CD4-positive, alpha-beta memory T cell (primary cell): Measurements from ENCODE around the gene SLC44A5. TPM values are rescaled to one million over a fixed set of nuclear protein-coding genes. Genes with fewer than 3 reads are reported as not detected.
"Not testable (repeated sequence)": the region's sequence is repeated elsewhere in the genome, so short reads cannot be mapped to it uniquely, and the experiment has no call there.

Experiments
- CTCF ChIA-PET: fragments of 350-600 bp; sonication (Branson Sonifier 250); formaldehyde crosslinking; loops from one replicate; lab custom pipeline; 2021; ENCODE audit warnings: inconsistent platforms; ENCODE audit not compliant: partially characterized antibody; lab: Charles Lee
- POLR2A ChIA-PET: fragments of 350-600 bp; sonication (Branson Sonifier 250); formaldehyde crosslinking; loops from one replicate; lab custom pipeline; 2021; ENCODE audit not compliant: partially characterized antibody; lab: Charles Lee
- DNase-seq, 5 donors: peaks; one replicate each; pipeline versions ENCODE4 v3.0.0 to v3.0.0-alpha.2; 2020 to 2022; ENCODE audit warnings: mixed read lengths in 1 of 5
- H3K27ac ChIP-seq: one replicate; pipeline ENCODE4 v1.7.0; 2013; ENCODE audit warnings: low read depth, low read length
- H3K27me3 ChIP-seq: 2 replicates; pipeline ENCODE4 v1.7.0; 2013; ENCODE audit warnings: mild to moderate bottlenecking, low read length, moderate library complexity; ENCODE audit not compliant: insufficient read depth
- H3K36me3 ChIP-seq: 2 replicates; pipeline ENCODE4 v1.7.0; 2013; ENCODE audit warnings: mild to moderate bottlenecking, low read length, moderate library complexity; ENCODE audit not compliant: insufficient read depth
- H3K4me1 ChIP-seq: 2 replicates; pipeline ENCODE4 v1.7.0; 2013; ENCODE audit warnings: mild to moderate bottlenecking, low read length, moderate library complexity; ENCODE audit not compliant: insufficient read depth
- H3K4me3 ChIP-seq, 2 donors: one replicate each; pipeline ENCODE4 v1.7.0; 2013; ENCODE audit warnings: low read length in 2 of 2, mild to moderate bottlenecking in 1 of 2
- H3K9me3 ChIP-seq, 2 donors: one replicate each; pipeline ENCODE4 v1.7.0; 2013; ENCODE audit warnings: low read length in 2 of 2, control low read depth in 1 of 2; ENCODE audit not compliant: control insufficient read depth in 1 of 2
- H3K27ac Mint-ChIP-seq, 7 donors: one replicate each; pipeline ENCODE4 v1.8.0; 2020 to 2021; ENCODE audit warnings: mixed read lengths in 7 of 7, mild to moderate bottlenecking in 6 of 7, inconsistent platforms in 3 of 7, moderate library complexity in 3 of 7
- H3K27me3 Mint-ChIP-seq, 2 donors: one replicate each; pipeline ENCODE4 v1.8.0; 2020 to 2021; ENCODE audit warnings: mixed read lengths in 2 of 2
- H3K36me3 Mint-ChIP-seq, 2 donors: one replicate each; pipeline ENCODE4 v1.8.0; 2020 to 2021; ENCODE audit warnings: mixed read lengths in 2 of 2, inconsistent platforms in 1 of 2, mild to moderate bottlenecking in 1 of 2
- H3K4me1 Mint-ChIP-seq, 4 donors: one replicate each; pipeline ENCODE4 v1.8.0; 2020 to 2021; ENCODE audit warnings: mixed read lengths in 4 of 4, mild to moderate bottlenecking in 1 of 4
- H3K4me3 Mint-ChIP-seq, 8 donors: one replicate each; pipeline ENCODE4 v1.8.0; 2020 to 2021; ENCODE audit warnings: mixed read lengths in 8 of 8, mild to moderate bottlenecking in 7 of 8, moderate library complexity in 6 of 8, inconsistent platforms in 3 of 8
- H3K9me3 Mint-ChIP-seq, 8 donors: one replicate each; pipeline ENCODE4 v1.8.0; 2020 to 2021; ENCODE audit warnings: mixed read lengths in 8 of 8, mild to moderate bottlenecking in 5 of 8, inconsistent platforms in 3 of 8, moderate library complexity in 1 of 8
- intact Hi-C: fragments of 100-400 bp; cut with micrococcal nuclease; formaldehyde crosslinking; loops from one replicate; pipeline ENCODE4 v1.15.1; 2023
- polyA plus RNA-seq, 2 donors: library from polyadenylated mRNA; unstranded; fragments of 300-500 nt; fragmentation: Illumina TruSeq; gene quantifications; one replicate each; pipeline ENCODE4 v1.2.3, GENCODE V29; 2021
- total RNA-seq, 2 experiments: library from RNA; stranded (reverse); gene quantifications; one replicate each; pipeline ENCODE4 v1.2.3, GENCODE V29; 2021

SLC44A5 gene
- total and polyA plus RNA-seq, 4 experiments from 2014 or later = 1.0 to 3.3 (median 3.0) TPM; not detected in 1

GRCh38 chr1:75482951-75483350 is 128.0 kb downstream of the SLC44A5 start:
- H3K36me3 Mint-ChIP-seq = no peaks in the 10 kb centered on the region
- ChIA-PET CTCF (no interaction called here), POLR2A (no interaction called here)
- no peaks in the 10 kb centered on the region for H3K27me3 ChIP-seq
- H3K27ac ChIP-seq = no peak overlapping the region
- H3K4me1 ChIP-seq = no peaks in the 10 kb centered on the region
- no peak for DNase-seq
- no peak overlapping the region for H3K4me3 ChIP-seq
- intact Hi-C loops = no loop called here
- H3K4me1 Mint-ChIP-seq = no peaks in the 10 kb centered on the region
- no peak overlapping the region for H3K4me3 Mint-ChIP-seq
- no peaks in the 10 kb centered on the region for H3K36me3 ChIP-seq
- H3K27me3 Mint-ChIP-seq = no peaks in the 10 kb centered on the region
- peaks cover 0 to 20% (median 2%) of the 10 kb centered on the region in 8 donors for H3K9me3 Mint-ChIP-seq
- no peak overlapping the region for H3K27ac Mint-ChIP-seq
- H3K9me3 ChIP-seq = no peaks in the 10 kb centered on the region

- intact Hi-C loops, H3K27ac ChIP-seq, H3K36me3 Mint-ChIP-seq, H3K27me3 ChIP-seq, DNase-seq, H3K9me3 Mint-ChIP-seq, H3K4me1 ChIP-seq, H3K4me3 ChIP-seq, H3K36me3 ChIP-seq, H3K4me3 Mint-ChIP-seq, POLR2A ChIA-PET, H3K4me1 Mint-ChIP-seq, H3K27me3 Mint-ChIP-seq, H3K9me3 ChIP-seq, H3K27ac Mint-ChIP-seq, CTCF ChIA-PET: not testable (repeated sequence)
These were observed 134.4 kb downstream of the SLC44A5 start for GRCh38 chr1:75476486-75476885.

GRCh38 chr1:75475696-75476095 is 135.2 kb downstream of the SLC44A5 start:
- no peaks in the 10 kb centered on the region for H3K4me1 ChIP-seq
- POLR2A ChIA-PET = no interaction called here
- no peaks in the 10 kb centered on the region for H3K27me3 ChIP-seq
- no peak overlapping the region for H3K27ac ChIP-seq
- no peak overlapping the region for H3K4me3 ChIP-seq
- Mint-ChIP-seq H3K36me3 (no peaks in the 10 kb centered on the region), H3K9me3 (peaks cover 0 to 5% (median 1%) of the 10 kb centered on the region in 8 donors), H3K4me3 (no peak overlapping the region), H3K27ac (no peak overlapping the region), H3K27me3 (peaks cover 0 to 2% of the 10 kb centered on the region in 2 donors), H3K4me1 (no peaks in the 10 kb centered on the region)
- DNase-seq = no peak
- CTCF ChIA-PET = no interaction called here
- intact Hi-C loops = no loop called here
- no peaks in the 10 kb centered on the region for H3K36me3 ChIP-seq
- H3K9me3 ChIP-seq = no peaks in the 10 kb centered on the region

GRCh38 chr1:75472971-75473603 is 137.8 kb downstream of the SLC44A5 start:
- no peak overlapping the region for H3K27ac ChIP-seq
- ChIA-PET POLR2A (no interaction called here), CTCF (no interaction called here)
- no peak overlapping the region for H3K4me3 ChIP-seq
- no peaks in the 10 kb centered on the region for H3K4me1 ChIP-seq
- DNase-seq = no peak
- H3K9me3 ChIP-seq = no peaks in the 10 kb centered on the region
- no peaks in the 10 kb centered on the region for H3K36me3 Mint-ChIP-seq
- peaks cover 0 to 8% (median 0%) of the 10 kb centered on the region in 8 donors for H3K9me3 Mint-ChIP-seq
- intact Hi-C loops = no loop called here
- no peak overlapping the region for H3K27ac Mint-ChIP-seq
- H3K4me3 Mint-ChIP-seq = no peak overlapping the region
- peaks cover 0 to 2% of the 10 kb centered on the region in 2 donors for H3K27me3 Mint-ChIP-seq
- H3K27me3 ChIP-seq = no peaks in the 10 kb centered on the region
- no peaks in the 10 kb centered on the region for H3K36me3 ChIP-seq
- no peaks in the 10 kb centered on the region for H3K4me1 Mint-ChIP-seq

DNA sequence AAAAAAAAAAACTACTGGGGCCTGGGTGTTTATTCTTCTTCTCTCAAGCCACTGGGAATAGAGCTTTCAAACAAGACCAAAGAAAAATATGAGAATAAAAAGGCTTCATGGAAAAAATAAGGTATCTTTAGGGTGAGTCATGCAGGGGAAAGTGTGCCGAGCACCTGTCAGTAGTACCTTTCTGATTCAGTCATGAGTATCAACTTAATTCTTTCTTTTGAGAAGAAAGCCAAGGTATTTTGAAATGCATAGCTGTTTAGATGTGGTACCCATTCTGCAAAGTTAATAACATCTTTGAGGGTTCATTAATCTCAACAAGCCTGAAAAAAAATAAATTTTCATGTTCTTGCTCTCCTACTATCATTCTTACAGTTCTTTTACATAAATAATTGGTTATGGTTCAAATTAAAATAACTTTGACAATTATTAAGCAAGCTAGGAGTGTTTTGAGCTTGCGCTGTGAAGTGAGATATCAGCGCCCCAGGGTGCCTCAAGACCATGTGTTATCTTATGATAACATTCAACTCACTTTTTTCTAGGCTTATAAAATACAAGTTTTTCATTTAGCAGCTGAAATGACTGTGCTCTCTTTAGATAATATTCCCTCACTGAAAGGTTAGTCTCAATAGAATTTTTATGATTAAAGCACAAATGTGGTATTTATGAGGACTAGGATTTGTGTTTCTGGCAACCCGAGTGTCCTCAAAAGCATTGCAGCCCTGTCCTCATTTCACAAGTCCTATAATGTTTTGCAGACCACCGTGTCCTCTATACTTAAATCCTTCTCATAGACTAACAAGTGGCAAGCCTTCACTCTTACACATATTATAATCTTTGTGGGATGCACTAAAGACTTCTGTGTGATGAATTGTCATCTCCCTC is 138.6 kb downstream of the SLC44A5 start:
- intact Hi-C loops = no loop called here
- no peaks in the 10 kb centered on the region for H3K27me3 ChIP-seq
- no peaks in the 10 kb centered on the region for H3K36me3 Mint-ChIP-seq
- no peaks in the 10 kb centered on the region for H3K4me1 ChIP-seq
- H3K36me3 ChIP-seq = no peaks in the 10 kb centered on the region
- ChIA-PET CTCF (no interaction called here), POLR2A (no interaction called here)
- peaks cover 0 to 8% (median 0%) of the 10 kb centered on the region in 8 donors for H3K9me3 Mint-ChIP-seq
- DNase-seq = no peak
- no peaks in the 10 kb centered on the region for H3K4me1 Mint-ChIP-seq
- no peak overlapping the region for H3K27ac ChIP-seq
- peaks cover 0 to 2% of the 10 kb centered on the region in 2 donors for H3K27me3 Mint-ChIP-seq
- H3K27ac Mint-ChIP-seq = no peak overlapping the region
- no peak overlapping the region for H3K4me3 ChIP-seq
- no peak overlapping the region for H3K4me3 Mint-ChIP-seq
- H3K9me3 ChIP-seq = no peaks in the 10 kb centered on the region

DNA sequence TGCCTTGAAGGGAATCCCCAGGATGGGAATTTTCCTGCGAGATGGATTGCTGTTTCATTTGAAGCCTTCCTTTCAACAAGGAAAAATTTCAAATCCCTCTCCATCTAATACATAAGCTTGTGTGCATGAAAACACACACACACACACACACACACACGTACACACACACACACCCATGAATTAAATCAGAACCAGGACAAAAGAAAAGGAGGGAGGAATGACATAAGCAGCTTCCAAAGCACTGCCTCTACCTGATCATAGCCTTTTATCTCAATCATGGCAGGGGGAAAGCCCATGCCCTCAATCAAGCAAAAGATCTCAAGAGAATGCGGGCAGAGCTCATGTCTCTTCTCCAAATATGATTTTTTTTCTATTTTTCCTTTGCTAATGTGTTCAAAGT is 139.7 kb downstream of the SLC44A5 start:
- H3K27me3 ChIP-seq = no peaks in the 10 kb centered on the region
- H3K4me1 Mint-ChIP-seq = no peaks in the 10 kb centered on the region
- no peak overlapping the region for H3K4me3 ChIP-seq
- no peaks in the 10 kb centered on the region for H3K9me3 ChIP-seq
- no peaks in the 10 kb centered on the region for H3K36me3 Mint-ChIP-seq
- H3K9me3 Mint-ChIP-seq = peaks cover 0 to 8% (median 0%) of the 10 kb centered on the region in 8 donors
- no peak for DNase-seq
- no peak overlapping the region for H3K4me3 Mint-ChIP-seq
- intact Hi-C loops = no loop called here
- ChIA-PET CTCF (no interaction called here), POLR2A (no interaction called here)
- H3K4me1 ChIP-seq = no peaks in the 10 kb centered on the region
- peaks cover 0 to 2% of the 10 kb centered on the region in 2 donors for H3K27me3 Mint-ChIP-seq
- H3K36me3 ChIP-seq = no peaks in the 10 kb centered on the region
- no peak overlapping the region for H3K27ac ChIP-seq
- H3K27ac Mint-ChIP-seq = no peak overlapping the region

- H3K4me1 Mint-ChIP-seq = no peaks in the 10 kb centered on the region
- Histone ChIP-seq H3K9me3 (no peaks in the 10 kb centered on the region), H3K27me3 (no peaks in the 10 kb centered on the region), H3K27ac (no peak overlapping the region), H3K4me3 (no peak overlapping the region), H3K36me3 (no peaks in the 10 kb centered on the region), H3K4me1 (no peaks in the 10 kb centered on the region)
- H3K27me3 Mint-ChIP-seq = no peaks in the 10 kb centered on the region
- DNase-seq = no peak
- no peak overlapping the region for H3K4me3 Mint-ChIP-seq
- H3K27ac Mint-ChIP-seq = no peak overlapping the region
- intact Hi-C loops = no loop called here
- peaks cover 0 to 6% (median 0%) of the 10 kb centered on the region in 8 donors for H3K9me3 Mint-ChIP-seq
- H3K36me3 Mint-ChIP-seq = no peaks in the 10 kb centered on the region
- POLR2A ChIA-PET = no interaction called here
- CTCF ChIA-PET = no interaction called here
These were observed 140.5 kb downstream of the SLC44A5 start for GRCh38 chr1:75470448-75470847.
